Measurements from ENCODE around the gene PIEZO1. TPM values are rescaled to one million over a fixed set of nuclear protein-coding genes. Genes with fewer than 3 reads are reported as not detected.

The PIEZO1 gene
- total and polyA plus RNA-seq, 10 donors: 145 to 385 (median 201) TPM

DNA sequence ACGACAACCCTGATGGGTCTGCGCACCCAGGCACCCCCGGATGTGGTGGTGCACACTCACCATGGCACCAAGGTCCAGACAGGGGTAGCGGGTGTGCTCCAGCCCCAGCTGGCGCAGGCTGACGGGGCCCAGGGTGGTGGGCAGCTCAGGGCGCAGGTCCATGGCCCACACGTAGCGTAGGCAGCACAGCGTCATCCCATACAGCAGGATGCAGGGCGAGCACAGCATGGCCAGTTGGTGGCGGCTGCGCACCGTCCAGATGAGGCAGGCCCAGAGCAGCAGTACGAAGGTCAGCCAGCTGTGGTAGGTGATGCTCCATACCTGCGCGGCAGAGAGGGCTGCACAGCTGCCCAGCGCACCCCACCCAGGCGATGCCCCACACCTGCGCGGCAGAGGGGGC, 48.9 kb downstream of the PIEZO1 start:
- H3K36me3 ChIP-seq: peaks cover 0 to 98% (median 74%) of the 10 kb centered on the region in 6 donors
- no peak overlapping the region for H3K4me3 ChIP-seq
- no peaks in the 10 kb centered on the region for H3K9me3 ChIP-seq
- TF ChIP-seq, protein P1, sequence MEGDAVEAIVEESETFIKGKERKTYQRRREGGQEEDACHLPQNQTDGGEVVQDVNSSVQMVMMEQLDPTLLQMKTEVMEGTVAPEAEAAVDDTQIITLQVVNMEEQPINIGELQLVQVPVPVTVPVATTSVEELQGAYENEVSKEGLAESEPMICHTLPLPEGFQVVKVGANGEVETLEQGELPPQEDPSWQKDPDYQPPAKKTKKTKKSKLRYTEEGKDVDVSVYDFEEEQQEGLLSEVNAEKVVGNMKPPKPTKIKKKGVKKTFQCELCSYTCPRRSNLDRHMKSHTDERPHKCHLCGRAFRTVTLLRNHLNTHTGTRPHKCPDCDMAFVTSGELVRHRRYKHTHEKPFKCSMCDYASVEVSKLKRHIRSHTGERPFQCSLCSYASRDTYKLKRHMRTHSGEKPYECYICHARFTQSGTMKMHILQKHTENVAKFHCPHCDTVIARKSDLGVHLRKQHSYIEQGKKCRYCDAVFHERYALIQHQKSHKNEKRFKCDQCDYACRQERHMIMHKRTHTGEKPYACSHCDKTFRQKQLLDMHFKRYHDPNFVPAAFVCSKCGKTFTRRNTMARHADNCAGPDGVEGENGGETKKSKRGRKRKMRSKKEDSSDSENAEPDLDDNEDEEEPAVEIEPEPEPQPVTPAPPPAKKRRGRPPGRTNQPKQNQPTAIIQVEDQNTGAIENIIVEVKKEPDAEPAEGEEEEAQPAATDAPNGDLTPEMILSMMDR (IDR thresholded peaks at IDR 0.05 in 8 of 11, conservative IDR thresholded peaks at IDR 0.05 in 3 of 11): peak in 1 of 11 experiments; percentile 4
- TF ChIP-seq POLR2A (IDR thresholded peaks at IDR 0.05) (no peak), POLR2AphosphoS5 (IDR thresholded peaks at IDR 0.05) (peak in 1 of 3 donors; percentile 30)
- no peak overlapping the region for H3K27ac ChIP-seq
- intact Hi-C loops (cut with DNase I; ENCODE audit: low total_unique reads): loop anchor here (2.0 to 10.0 kb wide), 3 partner anchors 49 to 479 kb away; partner anchors contain the start of genes PIEZO1 and ZNF778
- peaks cover 6 to 41% (median 26%) of the 10 kb centered on the region in 6 donors for H3K4me1 ChIP-seq
- no peak for DNase-seq
- WGBS, 5 donors: 95 to 97% (median 96%) methylated on average over 5 to 21 of the region's 21 CpGs; no CpG with 5 or more reads in 1 of the 5 donors
- no peaks in the 10 kb centered on the region for H3K27me3 ChIP-seq (replicated peaks in 1 of 7)

DNA sequence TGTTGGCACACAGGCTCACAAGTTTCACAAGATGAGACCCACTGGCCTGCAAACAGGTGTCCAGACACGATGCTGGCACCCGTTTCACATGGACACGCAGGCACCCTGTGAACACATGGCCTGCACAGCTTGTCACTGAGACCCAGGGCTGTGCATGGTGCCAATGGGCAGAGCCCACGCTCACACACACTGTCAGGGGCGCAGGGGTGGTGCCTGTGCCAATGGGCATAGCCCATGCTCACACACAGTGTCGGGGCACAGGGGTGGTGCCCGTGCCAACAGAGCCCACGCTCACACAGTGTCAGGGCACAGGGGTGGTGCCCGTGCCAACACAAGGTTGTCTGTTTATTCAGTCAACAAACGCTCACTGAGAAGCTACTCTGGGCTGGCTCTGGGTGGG, 49.4 kb downstream of the PIEZO1 start:
- no peaks in the 10 kb centered on the region for H3K9me3 ChIP-seq
- intact Hi-C loops (cut with DNase I; ENCODE audit: low total_unique reads): loop anchor here (2.0 to 10.0 kb wide), 3 partner anchors 49 to 479 kb away; partner anchors contain the start of genes PIEZO1 and ZNF778
- WGBS, 5 donors: 86 to 98% (median 95%) methylated on average over 5 to 10 of the region's 10 CpGs
- H3K27me3 ChIP-seq (replicated peaks in 1 of 7): no peaks in the 10 kb centered on the region
- H3K4me1 ChIP-seq: peaks cover 6 to 39% (median 26%) of the 10 kb centered on the region in 6 donors
- TF ChIP-seq POLR2A (IDR thresholded peaks at IDR 0.05): no peak
- TF ChIP-seq POLR2AphosphoS5 (IDR thresholded peaks at IDR 0.05): peak in 2 of 3 donors; percentile 19
- TF ChIP-seq, protein P1 (IDR thresholded peaks at IDR 0.05 in 8 of 11, conservative IDR thresholded peaks at IDR 0.05 in 3 of 11): peak in 1 of 11 experiments; percentile 7
- peaks cover 0 to 98% (median 74%) of the 10 kb centered on the region in 6 donors for H3K36me3 ChIP-seq
- H3K27ac ChIP-seq: no peak overlapping the region
- H3K4me3 ChIP-seq: no peak overlapping the region
- DNase-seq: no peak

DNA sequence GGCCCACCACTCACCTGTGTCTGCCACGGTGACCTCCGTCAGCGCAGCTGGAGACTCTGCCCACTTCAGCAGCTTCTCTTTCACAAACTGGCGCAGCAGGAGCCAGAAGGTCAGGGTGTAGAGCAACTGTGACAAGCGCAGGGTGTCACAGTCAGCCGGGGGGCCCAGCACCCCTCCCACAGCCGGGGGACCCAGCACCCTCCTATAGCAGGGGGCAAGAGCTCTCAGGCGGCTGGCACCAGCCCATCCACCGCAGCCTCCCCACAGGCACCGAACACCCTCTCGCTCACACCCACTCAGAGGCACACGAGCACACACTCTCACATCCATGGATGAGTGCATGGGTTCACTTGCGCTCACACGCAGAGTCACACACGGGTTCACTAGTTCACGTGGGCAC, 49.9 kb downstream of the PIEZO1 start:
- 89 to 97% (median 91%) methylated on average over 16 of the region's 16 CpGs for WGBS, 5 donors
- no peaks in the 10 kb centered on the region for H3K27me3 ChIP-seq (replicated peaks in 1 of 7)
- DNase-seq: no peak
- intact Hi-C loops (cut with DNase I; ENCODE audit: low total_unique reads): loop anchor here (5.0 to 10.0 kb wide), 2 partner anchors 432 to 480 kb away; partner anchors contain the start of gene ZNF778
- peaks cover 0 to 98% (median 71%) of the 10 kb centered on the region in 6 donors for H3K36me3 ChIP-seq
- H3K4me1 ChIP-seq: peaks cover 6 to 34% (median 26%) of the 10 kb centered on the region in 6 donors
- no peak for TF ChIP-seq POLR2A (IDR thresholded peaks at IDR 0.05)
- no peak for TF ChIP-seq POLR2AphosphoS5 (IDR thresholded peaks at IDR 0.05)
- TF ChIP-seq, protein P1 (IDR thresholded peaks at IDR 0.05 in 8 of 11, conservative IDR thresholded peaks at IDR 0.05 in 3 of 11): no peak
- no peaks in the 10 kb centered on the region for H3K9me3 ChIP-seq
- no peak overlapping the region for H3K27ac ChIP-seq
- H3K4me3 ChIP-seq: no peak overlapping the region

DNA sequence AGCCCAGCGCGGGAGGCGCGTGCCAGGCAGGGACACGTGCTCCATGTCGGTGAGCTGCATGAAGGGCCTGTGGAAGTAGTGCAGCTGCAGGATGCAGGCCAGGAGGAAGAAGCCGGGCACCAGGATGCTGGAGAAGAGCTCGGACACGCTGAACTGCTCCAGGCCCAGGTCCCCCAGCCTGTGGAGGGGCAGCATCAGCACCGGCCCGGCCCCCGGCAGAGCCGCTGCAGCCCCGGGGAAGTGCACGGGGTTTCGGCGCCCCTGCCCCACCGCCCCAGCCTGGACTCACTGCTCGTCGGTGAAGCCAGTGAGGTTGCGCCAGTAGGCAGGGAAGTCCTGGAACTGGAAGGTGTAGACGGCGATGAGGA, 50.7 kb downstream of the PIEZO1 start:
- H3K9me3 ChIP-seq: no peaks in the 10 kb centered on the region
- 93 to 98% (median 96%) methylated on average over 6 to 23 of the region's 23 CpGs for WGBS, 5 donors
- peaks cover 6 to 28% (median 22%) of the 10 kb centered on the region in 6 donors for H3K4me1 ChIP-seq
- TF ChIP-seq, protein P1 (IDR thresholded peaks at IDR 0.05 in 8 of 11, conservative IDR thresholded peaks at IDR 0.05 in 3 of 11): no peak
- TF ChIP-seq POLR2AphosphoS5 (IDR thresholded peaks at IDR 0.05): peak in 1 of 3 donors; percentile 44
- no peak overlapping the region for H3K4me3 ChIP-seq
- DNase-seq: no peak
- H3K27me3 ChIP-seq (replicated peaks in 1 of 7): no peaks in the 10 kb centered on the region
- H3K36me3 ChIP-seq: peaks cover 0 to 95% (median 65%) of the 10 kb centered on the region in 6 donors
- intact Hi-C loops (cut with DNase I; ENCODE audit: low total_unique reads): loop anchor here (10.0 kb wide), 1 partner anchor 480 kb away; the partner anchor contains the start of gene ZNF778
- no peak overlapping the region for H3K27ac ChIP-seq
